ENCODE data around the gene SFXN5. TPM values are rescaled to one million over a fixed set of nuclear protein-coding genes. Genes with fewer than 3 reads are reported as not detected.

The SFXN5 gene
- polyA plus RNA-seq, 2 of the 4 experiments (the other 2 are of a cell fraction) = 16.7 to 19.6 TPM

DNA sequence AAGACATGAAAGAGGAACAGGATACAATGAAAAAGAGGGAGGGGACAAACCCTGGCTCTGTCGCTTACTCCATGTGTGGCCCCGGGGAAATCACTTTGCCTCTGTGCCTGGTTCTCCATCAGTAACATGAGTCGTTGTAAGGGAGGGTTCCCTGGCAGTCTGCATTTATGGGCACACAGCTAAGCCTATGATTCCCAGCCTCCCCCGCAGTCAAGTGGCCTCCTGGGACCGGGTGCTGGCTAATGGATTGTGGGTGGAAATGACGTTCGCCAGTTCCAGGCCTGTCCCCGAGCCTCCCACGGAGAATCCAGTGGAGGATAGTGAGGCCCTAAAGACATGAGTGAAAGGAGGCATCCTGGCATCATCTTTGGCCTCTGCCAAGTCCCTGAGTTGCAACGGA, 42.7 kb downstream of the SFXN5 start:
- H3K4me1 ChIP-seq = peaks cover 30% of the 10 kb centered on the region
- TF ChIP-seq HEYL (CRISPR knock-in tag; IDR thresholded peaks at IDR 0.05) (no peak), NR3C1 (IDR thresholded peaks at IDR 0.05) (no peak), SREBF2 (IDR thresholded peaks at IDR 0.05) (no peak), JUNB (IDR thresholded peaks at IDR 0.05) (no peak), ZFP36 (IDR thresholded peaks at IDR 0.05; ENCODE audit: borderline replicate concordance, partially characterized antibody) (no peak), CHD4 (IDR thresholded peaks at IDR 0.05; ENCODE audit: borderline replicate concordance) (no peak), ZC3H11A (IDR thresholded peaks at IDR 0.05) (no peak), EHMT2 (IDR thresholded peaks at IDR 0.05; ENCODE audit: low read depth) (no peak), ZNF302 (CRISPR knock-in tag; IDR thresholded peaks at IDR 0.05) (no peak), ZSCAN20 (CRISPR knock-in tag; IDR thresholded peaks at IDR 0.05) (no peak), JUN (IDR thresholded peaks at IDR 0.05) (no peak), HOXA7 (CRISPR knock-in tag; IDR thresholded peaks at IDR 0.05) (no peak), TP53 (CRISPR knock-in tag; IDR thresholded peaks at IDR 0.05) (no peak), EHF (CRISPR knock-in tag; IDR thresholded peaks at IDR 0.05) (no peak)
- TF ChIP-seq, protein P1, sequence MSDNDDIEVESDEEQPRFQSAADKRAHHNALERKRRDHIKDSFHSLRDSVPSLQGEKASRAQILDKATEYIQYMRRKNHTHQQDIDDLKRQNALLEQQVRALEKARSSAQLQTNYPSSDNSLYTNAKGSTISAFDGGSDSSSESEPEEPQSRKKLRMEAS (IDR thresholded peaks at IDR 0.05) = no peak
- TF ChIP-seq, protein P2, sequence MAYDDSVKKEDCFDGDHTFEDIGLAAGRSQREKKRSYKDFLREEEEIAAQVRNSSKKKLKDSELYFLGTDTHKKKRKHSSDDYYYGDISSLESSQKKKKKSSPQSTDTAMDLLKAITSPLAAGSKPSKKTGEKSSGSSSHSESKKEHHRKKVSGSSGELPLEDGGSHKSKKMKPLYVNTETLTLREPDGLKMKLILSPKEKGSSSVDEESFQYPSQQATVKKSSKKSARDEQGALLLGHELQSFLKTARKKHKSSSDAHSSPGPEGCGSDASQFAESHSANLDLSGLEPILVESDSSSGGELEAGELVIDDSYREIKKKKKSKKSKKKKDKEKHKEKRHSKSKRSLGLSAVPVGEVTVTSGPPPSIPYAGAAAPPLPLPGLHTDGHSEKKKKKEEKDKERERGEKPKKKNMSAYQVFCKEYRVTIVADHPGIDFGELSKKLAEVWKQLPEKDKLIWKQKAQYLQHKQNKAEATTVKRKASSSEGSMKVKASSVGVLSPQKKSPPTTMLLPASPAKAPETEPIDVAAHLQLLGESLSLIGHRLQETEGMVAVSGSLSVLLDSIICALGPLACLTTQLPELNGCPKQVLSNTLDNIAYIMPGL (CRISPR knock-in tag; IDR thresholded peaks at IDR 0.05; ENCODE audit: borderline replicate concordance) = no peak
- POLR2A ChIA-PET = no interaction called here
- no peak for ATAC-seq
- 81% methylated on average over 10 of the region's 10 CpGs for WGBS (ENCODE audit: missing lambda C conversion rate)
- CTCF ChIA-PET = interaction anchor here (1.0 to 1.1 kb wide), 2 partner anchors 77 to 141 kb away, joined by 3 read pairs; partner anchors contain the start of gene SPR
- no peak for FAIRE-seq
- H3K27ac ChIP-seq = no peak overlapping the region
- no peaks in the 10 kb centered on the region for H3K9me3 ChIP-seq
- no peak for DNase-seq (ENCODE audit: low read depth in 1 of 2, low spot score in 1 of 2)
- H3K4me3 ChIP-seq = no peak overlapping the region
- no peak overlapping the region for H3K4me2 ChIP-seq

- H3K4me1 ChIP-seq = peaks cover 16% of the 10 kb centered on the region
- POLR2A ChIA-PET = no interaction called here
- FAIRE-seq = no peak
- no peak overlapping the region for H3K4me2 ChIP-seq
- CTCF ChIA-PET = interaction anchor here (0.7 to 1.5 kb wide), 6 partner anchors 11 to 606 kb away, joined by 3 to 6 read pairs (median 3); no protein-coding TSS in a partner anchor
- 93% methylated on average over 1 of the region's 1 CpG for WGBS (ENCODE audit: missing lambda C conversion rate)
- H3K4me3 ChIP-seq = no peak overlapping the region
- H3K27ac ChIP-seq = no peak overlapping the region
- TF ChIP-seq PHF8 (IDR thresholded peaks at IDR 0.05; ENCODE audit: borderline replicate concordance, low read depth) (no peak), KDM5A (IDR thresholded peaks at IDR 0.05) (no peak)
- TF ChIP-seq, protein P2 (CRISPR knock-in tag; IDR thresholded peaks at IDR 0.05; ENCODE audit: borderline replicate concordance) = no peak
- no peak for DNase-seq (ENCODE audit: low read depth in 1 of 2, low spot score in 1 of 2)
- no peaks in the 10 kb centered on the region for H3K9me3 ChIP-seq
- no peak for ATAC-seq
Measured at GRCh38 chr2:73027340-73027739, 44.2 kb downstream of the SFXN5 start.

DNA sequence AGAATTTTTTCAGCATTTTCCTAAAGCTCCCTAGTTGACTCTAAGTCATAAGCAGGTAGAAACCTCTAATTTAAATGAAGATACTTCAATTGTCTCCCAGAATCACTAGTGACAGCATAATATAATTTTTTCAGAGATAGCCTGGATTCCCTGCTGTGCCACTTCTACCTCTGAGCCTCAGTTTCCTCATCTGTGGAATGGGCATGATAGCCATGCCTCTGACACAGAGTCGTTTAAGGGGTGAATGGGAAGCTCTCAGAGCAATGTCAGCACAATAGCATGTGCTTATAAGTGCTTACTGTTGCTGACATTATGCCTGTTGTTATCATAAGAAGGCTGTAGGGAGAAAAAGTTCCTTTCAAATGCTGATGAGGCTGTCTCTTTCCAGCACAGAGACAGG, 48.0 kb downstream of the SFXN5 start:
- WGBS (ENCODE audit: missing lambda C conversion rate) = 80% methylated on average over 1 of the region's 1 CpG
- CTCF ChIA-PET = interaction anchor here (0.7 to 2.2 kb wide), 9 partner anchors 8 to 189 kb away, joined by 3 to 6 read pairs (median 4); partner anchors contain the start of gene SPR

More for the DNA sequence above, 48.0 kb downstream of the SFXN5 start:
- Histone ChIP-seq H3K4me1 (peaks cover 22% of the 10 kb centered on the region), H3K27ac (no peak overlapping the region), H3K9me3 (no peaks in the 10 kb centered on the region), H3K4me2 (no peak overlapping the region), H3K4me3 (no peak overlapping the region)
- FAIRE-seq (no peak), ATAC-seq (no peak), DNase-seq (ENCODE audit: low read depth in 1 of 2, low spot score in 1 of 2) (no peak)
- POLR2A ChIA-PET = no interaction called here
- TF ChIP-seq TFCP2L1 (CRISPR knock-in tag; IDR thresholded peaks at IDR 0.05) (no peak), RFX5 (IDR thresholded peaks at IDR 0.05) (no peak), EHF (CRISPR knock-in tag; IDR thresholded peaks at IDR 0.05) (no peak), RNF2 (IDR thresholded peaks at IDR 0.05; ENCODE audit: borderline replicate concordance, low read depth) (no peak), ZFP36 (IDR thresholded peaks at IDR 0.05; ENCODE audit: borderline replicate concordance, partially characterized antibody) (no peak), JUN (IDR thresholded peaks at IDR 0.05) (no peak), NR3C1 (IDR thresholded peaks at IDR 0.05) (no peak), CBX8 (IDR thresholded peaks at IDR 0.05) (no peak), CBX2 (IDR thresholded peaks at IDR 0.05; ENCODE audit: borderline replicate concordance, low read depth) (no peak), PHF8 (IDR thresholded peaks at IDR 0.05; ENCODE audit: borderline replicate concordance, low read depth) (no peak)
- TF ChIP-seq, protein P3, sequence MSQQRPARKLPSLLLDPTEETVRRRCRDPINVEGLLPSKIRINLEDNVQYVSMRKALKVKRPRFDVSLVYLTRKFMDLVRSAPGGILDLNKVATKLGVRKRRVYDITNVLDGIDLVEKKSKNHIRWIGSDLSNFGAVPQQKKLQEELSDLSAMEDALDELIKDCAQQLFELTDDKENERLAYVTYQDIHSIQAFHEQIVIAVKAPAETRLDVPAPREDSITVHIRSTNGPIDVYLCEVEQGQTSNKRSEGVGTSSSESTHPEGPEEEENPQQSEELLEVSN (IDR thresholded peaks at IDR 0.05; ENCODE audit: borderline replicate concordance, low read depth) = no peak
